Endodermal cell (in vitro differentiated cells): ENCODE data around the gene STAT3. TPM values are rescaled to one million over a fixed set of nuclear protein-coding genes. Genes with fewer than 3 reads are reported as not detected.

Experiments used
- DNase-seq: peaks from one replicate; pipeline ENCODE4 v3.0.0-alpha.2; 2017
- H3K27ac ChIP-seq: 2 replicates; pipeline ENCODE4 v1.5.1; 2013; ENCODE audit warnings: mild to moderate bottlenecking, low read depth, low read length, moderate library complexity
- H3K27me3 ChIP-seq: 2 replicates; pipeline ENCODE4 v1.6.1; 2013; ENCODE audit warnings: mild to moderate bottlenecking, low read length, moderate library complexity; ENCODE audit not compliant: insufficient read depth, control insufficient read depth, poor library complexity, severe bottlenecking
- H3K36me3 ChIP-seq: 2 replicates; pipeline ENCODE4 v1.7.0; 2013; ENCODE audit warnings: mild to moderate bottlenecking, low read length, moderate library complexity; ENCODE audit not compliant: control insufficient read depth, insufficient read depth
- H3K4me1 ChIP-seq: one replicate; pipeline ENCODE4 v1.7.0; 2013; ENCODE audit warnings: low read length; ENCODE audit not compliant: control insufficient read depth, insufficient read depth
- H3K4me3 ChIP-seq: 2 replicates; pipeline ENCODE4 v1.5.1; 2013; ENCODE audit warnings: mild to moderate bottlenecking, low read length, moderate library complexity
- H3K9ac ChIP-seq: 2 replicates; pipeline ENCODE4 v1.6.1; 2013; ENCODE audit warnings: mild to moderate bottlenecking, low read length, moderate library complexity; ENCODE audit not compliant: poor library complexity, severe bottlenecking; ENCODE audit errors: extremely low read depth
- H3K9me3 ChIP-seq: 2 replicates; pipeline ENCODE4 v1.6.1; 2013; ENCODE audit warnings: mild to moderate bottlenecking, low read length, moderate library complexity; ENCODE audit not compliant: control insufficient read depth
- H3K27ac Mint-ChIP-seq: 2 replicates; pipeline ENCODE4 v1.8.0; 2020; ENCODE audit warnings: mixed read lengths
- H3K27me3 Mint-ChIP-seq: 2 replicates; pipeline ENCODE4 v1.8.0; 2021; ENCODE audit warnings: mild to moderate bottlenecking, mixed read lengths; ENCODE audit not compliant: insufficient read depth
- H3K36me3 Mint-ChIP-seq: 2 replicates; pipeline ENCODE4 v1.8.0; 2020; ENCODE audit warnings: low read depth, mixed read lengths
- H3K4me1 Mint-ChIP-seq: 2 replicates; pipeline ENCODE4 v1.8.0; 2020; ENCODE audit warnings: mixed read lengths
- H3K4me3 Mint-ChIP-seq: 2 replicates; pipeline ENCODE4 v1.8.0; 2020; ENCODE audit warnings: mild to moderate bottlenecking, moderate library complexity, mixed read lengths
- H3K9me3 Mint-ChIP-seq: 2 replicates; pipeline ENCODE4 v1.8.0; 2020; ENCODE audit warnings: mild to moderate bottlenecking, mixed read lengths
- CTCF ChIP-seq: fragments of 200-600 bp; sonication (generic); conservative IDR thresholded peaks from 2 replicates; pipeline ENCODE4 v1.5.0; 2021; ENCODE audit warnings: antibody characterized with exemption, mild to moderate bottlenecking
- WGBS, 2 experiments: methylation state at CpG; one replicate each; pipeline versions ENCODE4 v1.1.5 to v1.1.7; 2013; ENCODE audit warnings: missing lambda C conversion rate in 2 of 2, mixed read lengths in 1 of 2; ENCODE audit not compliant: insufficient coverage in 1 of 2, insufficient read length in 1 of 2; 5-methylcytosine and 5-hydroxymethylcytosine counted together
- total RNA-seq, 2 donors: library from RNA; stranded (reverse); fragmentation: NEBNext Ultra II Directional in 1 of 2; extraction: Animal tissue kit (Norgen Biotek cat#: 25700) in 1 of 2; gene quantifications; 2 replicates in 1 of 2; 3 replicates in 1 of 2; pipeline ENCODE4 v1.2.1, GENCODE V29; 2021

STAT3 gene
- total RNA-seq, 2 donors from 2014 or later: 27.5 to 32.4 TPM

GRCh38 chr17:42405963-42406495 is 17.8 kb upstream of the STAT3 start:
- 63 to 84% methylated on average over 13 to 26 of the region's 26 CpGs for WGBS, 2 experiments
- no peak overlapping the region for H3K4me3 ChIP-seq
- Mint-ChIP-seq H3K27me3 (peaks cover 32% of the 10 kb centered on the region), H3K4me3 (no peak overlapping the region), H3K4me1 (peaks cover 15% of the 10 kb centered on the region), H3K9me3 (no peaks in the 10 kb centered on the region), H3K27ac (no peak overlapping the region), H3K36me3 (no peaks in the 10 kb centered on the region)
- H3K4me1 ChIP-seq: no peaks in the 10 kb centered on the region
- peaks cover 16% of the 10 kb centered on the region for H3K27me3 ChIP-seq
- TF ChIP-seq CTCF: peak; percentile 93
- H3K9ac ChIP-seq: no peak overlapping the region
- H3K9me3 ChIP-seq: no peaks in the 10 kb centered on the region
- no peak overlapping the region for H3K27ac ChIP-seq
- peak; percentile 98 for DNase-seq
- no peaks in the 10 kb centered on the region for H3K36me3 ChIP-seq

GRCh38 chr17:42405076-42405475 is 16.8 kb upstream of the STAT3 start:
- no peak for TF ChIP-seq CTCF
- H3K4me1 Mint-ChIP-seq: peaks cover 19% of the 10 kb centered on the region
- 93 to 98% methylated on average over 18 to 35 of the region's 35 CpGs for WGBS, 2 experiments

GRCh38 chr17:42404326-42405055 is 16.2 kb upstream of the STAT3 start:
- no peaks in the 10 kb centered on the region for H3K4me1 ChIP-seq
- Mint-ChIP-seq H3K27ac (no peak overlapping the region), H3K4me1 (peaks cover 23% of the 10 kb centered on the region), H3K9me3 (no peaks in the 10 kb centered on the region), H3K4me3 (no peak overlapping the region), H3K36me3 (no peaks in the 10 kb centered on the region), H3K27me3 (peaks cover 33% of the 10 kb centered on the region)
- no peak overlapping the region for H3K9ac ChIP-seq
- no peak for DNase-seq
- H3K9me3 ChIP-seq: no peaks in the 10 kb centered on the region
- WGBS, 2 experiments: 92 to 96% methylated on average over 52 to 63 of the region's 63 CpGs
- no peak for TF ChIP-seq CTCF
- H3K36me3 ChIP-seq: no peaks in the 10 kb centered on the region
- H3K27ac ChIP-seq: no peak overlapping the region
- H3K4me3 ChIP-seq: no peak overlapping the region
- peaks cover 16% of the 10 kb centered on the region for H3K27me3 ChIP-seq

More at GRCh38 chr17:42405076-42405475, 16.8 kb upstream of the STAT3 start:
- H3K36me3 Mint-ChIP-seq: no peaks in the 10 kb centered on the region
- H3K4me3 Mint-ChIP-seq: no peak overlapping the region
- no peak overlapping the region for H3K27ac Mint-ChIP-seq
- Histone ChIP-seq H3K36me3 (no peaks in the 10 kb centered on the region), H3K27me3 (peaks cover 16% of the 10 kb centered on the region), H3K27ac (no peak overlapping the region), H3K4me1 (no peaks in the 10 kb centered on the region), H3K9ac (no peak overlapping the region), H3K4me3 (no peak overlapping the region), H3K9me3 (no peaks in the 10 kb centered on the region)
- H3K27me3 Mint-ChIP-seq: peaks cover 36% of the 10 kb centered on the region
- H3K9me3 Mint-ChIP-seq: no peaks in the 10 kb centered on the region
- DNase-seq: peak; percentile 48
